SK-N-SH treated with all-trans-retinoic acid at 6 μM for 48 hours (cell line): ENCODE data around the gene ERBB2.

ENCODE experiments used
- ATAC-seq: fragments of 200-7000 bp; cut with Tn5 transposase; 3 replicates; pipeline ENCODE4 v1.9.1; 2020; ENCODE audit warnings: mild to moderate bottlenecking, moderate library complexity
- ARNTL ChIP-seq: fragments of 450-650 bp; formaldehyde crosslinking; IDR thresholded peaks from 2 replicates; pipeline ENCODE4 v1.5.0; 2020; ENCODE audit warnings: low read depth, mild to moderate bottlenecking, moderate library complexity, borderline replicate concordance
- BACH2 ChIP-seq: fragments of 250-450 bp; sonication (Bioruptor Pico); IDR thresholded peaks from 2 replicates; pipeline ENCODE4 v1.9.0; 2021; ENCODE audit warnings: mild to moderate bottlenecking, borderline replicate concordance
- CSDC2 ChIP-seq: fragments of 250-450 bp; sonication (Bioruptor Pico); IDR thresholded peaks from 2 replicates; pipeline ENCODE4 v1.5.0; 2020; ENCODE audit warnings: mild to moderate bottlenecking, moderate library complexity
- ESRRG ChIP-seq: fragments of 250-450 bp; sonication (Bioruptor Pico); IDR thresholded peaks from 2 replicates; pipeline ENCODE4 v1.6.1; 2021; ENCODE audit warnings: mild to moderate bottlenecking
- ISL1 ChIP-seq: fragments of 250-450 bp; sonication (Bioruptor Pico); IDR thresholded peaks from 2 replicates; pipeline ENCODE4 v2.1.2; 2022; ENCODE audit warnings: mild to moderate bottlenecking, moderate library complexity
- OSR1 ChIP-seq: fragments of 250-450 bp; sonication (Bioruptor Pico); IDR thresholded peaks from 2 replicates; pipeline ENCODE4 v1.8.0; 2022; ENCODE audit warnings: moderate library complexity, mild to moderate bottlenecking, inconsistent platforms
- PATZ1 ChIP-seq: fragments of 250-450 bp; sonication (Bioruptor Pico); IDR thresholded peaks from 2 replicates; pipeline ENCODE4 v1.8.0; 2020; ENCODE audit warnings: mild to moderate bottlenecking, moderate library complexity, borderline replicate concordance
- PPARA ChIP-seq: fragments of 250-450 bp; sonication (Bioruptor Pico); IDR thresholded peaks from 2 replicates; pipeline ENCODE4 v1.5.0; 2020; ENCODE audit warnings: mild to moderate bottlenecking, borderline replicate concordance
- RARB ChIP-seq: fragments of 250-450 bp; sonication (Bioruptor Pico); IDR thresholded peaks from 2 replicates; pipeline ENCODE4 v1.8.0; 2021; ENCODE audit warnings: mild to moderate bottlenecking, moderate library complexity
- TCF4 ChIP-seq: fragments of 250-450 bp; sonication (Bioruptor Pico); IDR thresholded peaks from 2 replicates; pipeline ENCODE4 v1.8.0; 2021; ENCODE audit warnings: mild to moderate bottlenecking, moderate library complexity, borderline replicate concordance
- TSHZ2 ChIP-seq: fragments of 250-450 bp; sonication (Bioruptor Pico); IDR thresholded peaks from 2 replicates; pipeline ENCODE4 v1.5.0; 2020; ENCODE audit warnings: mild to moderate bottlenecking, moderate library complexity
- ZFP3 ChIP-seq: fragments of 250-450 bp; sonication (Bioruptor Pico); IDR thresholded peaks from 2 replicates; pipeline ENCODE4 v1.5.0; 2020; ENCODE audit warnings: mild to moderate bottlenecking, moderate library complexity
- ZNF565 ChIP-seq: fragments of 450-650 bp; formaldehyde crosslinking; conservative IDR thresholded peaks from 2 replicates; pipeline ENCODE4 v1.5.0; 2020; ENCODE audit warnings: low read depth, mild to moderate bottlenecking, moderate library complexity
- ZNF70 ChIP-seq: fragments of 450-650 bp; formaldehyde crosslinking; IDR thresholded peaks from 2 replicates; pipeline ENCODE4 v1.5.0; 2020; ENCODE audit warnings: mild to moderate bottlenecking, moderate library complexity
- ZNF8 ChIP-seq: fragments of 450-650 bp; formaldehyde crosslinking; IDR thresholded peaks from 2 replicates; pipeline ENCODE4 v1.5.0; 2020; ENCODE audit warnings: mild to moderate bottlenecking, moderate library complexity
- TF ChIP-seq, protein P1 (sequence below): fragments of 250-450 bp; sonication (Bioruptor Pico); IDR thresholded peaks from 2 replicates; pipeline ENCODE4 v1.5.1; 2021; ENCODE audit warnings: mild to moderate bottlenecking, moderate library complexity
- TF ChIP-seq, protein P2 (sequence below): fragments of 250-450 bp; sonication (Bioruptor Pico); IDR thresholded peaks from 2 replicates; pipeline ENCODE4 v1.5.1; 2020; ENCODE audit warnings: low read depth, mild to moderate bottlenecking, moderate library complexity
- TF ChIP-seq, protein P3 (sequence below): fragments of 250-450 bp; sonication (Bioruptor Pico); IDR thresholded peaks from 2 replicates; pipeline ENCODE4 v1.8.0; 2021; ENCODE audit warnings: low read depth, mild to moderate bottlenecking, moderate library complexity, borderline replicate concordance

The ERBB2 gene

GRCh38 chr17:39671651-39672521 lies 28.0 kb upstream of the ERBB2 start:
- TF ChIP-seq CSDC2 = no peak
- no peak for TF ChIP-seq ISL1 (CRISPR knock-in tag)
- no peak for TF ChIP-seq OSR1 (CRISPR knock-in tag)
- TF ChIP-seq ZNF8 = no peak
- no peak for TF ChIP-seq ESRRG (CRISPR knock-in tag)
- TF ChIP-seq, protein P1, sequence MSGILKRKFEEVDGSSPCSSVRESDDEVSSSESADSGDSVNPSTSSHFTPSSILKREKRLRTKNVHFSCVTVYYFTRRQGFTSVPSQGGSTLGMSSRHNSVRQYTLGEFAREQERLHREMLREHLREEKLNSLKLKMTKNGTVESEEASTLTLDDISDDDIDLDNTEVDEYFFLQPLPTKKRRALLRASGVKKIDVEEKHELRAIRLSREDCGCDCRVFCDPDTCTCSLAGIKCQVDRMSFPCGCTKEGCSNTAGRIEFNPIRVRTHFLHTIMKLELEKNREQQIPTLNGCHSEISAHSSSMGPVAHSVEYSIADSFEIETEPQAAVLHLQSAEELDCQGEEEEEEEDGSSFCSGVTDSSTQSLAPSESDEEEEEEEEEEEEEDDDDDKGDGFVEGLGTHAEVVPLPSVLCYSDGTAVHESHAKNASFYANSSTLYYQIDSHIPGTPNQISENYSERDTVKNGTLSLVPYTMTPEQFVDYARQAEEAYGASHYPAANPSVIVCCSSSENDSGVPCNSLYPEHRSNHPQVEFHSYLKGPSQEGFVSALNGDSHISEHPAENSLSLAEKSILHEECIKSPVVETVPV (CRISPR knock-in tag) = no peak
- TF ChIP-seq TCF4 (CRISPR knock-in tag) = no peak
- no peak for TF ChIP-seq BACH2 (CRISPR knock-in tag)
- TF ChIP-seq PPARA (CRISPR knock-in tag) = no peak
- no peak for TF ChIP-seq ZNF70
- no peak for TF ChIP-seq TSHZ2 (CRISPR knock-in tag)
- TF ChIP-seq RARB = no peak
- TF ChIP-seq, protein P2, sequence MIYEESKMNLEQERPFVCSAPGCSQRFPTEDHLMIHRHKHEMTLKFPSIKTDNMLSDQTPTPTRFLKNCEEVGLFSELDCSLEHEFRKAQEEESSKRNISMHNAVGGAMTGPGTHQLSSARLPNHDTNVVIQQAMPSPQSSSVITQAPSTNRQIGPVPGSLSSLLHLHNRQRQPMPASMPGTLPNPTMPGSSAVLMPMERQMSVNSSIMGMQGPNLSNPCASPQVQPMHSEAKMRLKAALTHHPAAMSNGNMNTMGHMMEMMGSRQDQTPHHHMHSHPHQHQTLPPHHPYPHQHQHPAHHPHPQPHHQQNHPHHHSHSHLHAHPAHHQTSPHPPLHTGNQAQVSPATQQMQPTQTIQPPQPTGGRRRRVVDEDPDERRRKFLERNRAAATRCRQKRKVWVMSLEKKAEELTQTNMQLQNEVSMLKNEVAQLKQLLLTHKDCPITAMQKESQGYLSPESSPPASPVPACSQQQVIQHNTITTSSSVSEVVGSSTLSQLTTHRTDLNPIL (CRISPR knock-in tag) = no peak
- peak; percentile 48 for ATAC-seq

- ATAC-seq = no peak
- TF ChIP-seq TSHZ2 (CRISPR knock-in tag) (no peak), TCF4 (CRISPR knock-in tag) (no peak), ZNF70 (no peak), ISL1 (CRISPR knock-in tag) (no peak), ARNTL (CRISPR knock-in tag) (no peak), BACH2 (CRISPR knock-in tag) (no peak), PPARA (CRISPR knock-in tag) (no peak), ZNF565 (no peak), PATZ1 (CRISPR knock-in tag) (no peak), OSR1 (CRISPR knock-in tag) (no peak), ZFP3 (CRISPR knock-in tag) (no peak)
- TF ChIP-seq, protein P3, sequence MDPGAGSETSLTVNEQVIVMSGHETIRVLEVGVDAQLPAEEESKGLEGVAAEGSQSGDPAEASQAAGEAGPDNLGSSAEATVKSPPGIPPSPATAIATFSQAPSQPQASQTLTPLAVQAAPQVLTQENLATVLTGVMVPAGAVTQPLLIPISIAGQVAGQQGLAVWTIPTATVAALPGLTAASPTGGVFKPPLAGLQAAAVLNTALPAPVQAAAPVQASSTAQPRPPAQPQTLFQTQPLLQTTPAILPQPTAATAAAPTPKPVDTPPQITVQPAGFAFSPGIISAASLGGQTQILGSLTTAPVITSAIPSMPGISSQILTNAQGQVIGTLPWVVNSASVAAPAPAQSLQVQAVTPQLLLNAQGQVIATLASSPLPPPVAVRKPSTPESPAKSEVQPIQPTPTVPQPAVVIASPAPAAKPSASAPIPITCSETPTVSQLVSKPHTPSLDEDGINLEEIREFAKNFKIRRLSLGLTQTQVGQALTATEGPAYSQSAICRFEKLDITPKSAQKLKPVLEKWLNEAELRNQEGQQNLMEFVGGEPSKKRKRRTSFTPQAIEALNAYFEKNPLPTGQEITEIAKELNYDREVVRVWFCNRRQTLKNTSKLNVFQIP (CRISPR knock-in tag) = no peak
- TF ChIP-seq, protein P2 (CRISPR knock-in tag) = no peak
- TF ChIP-seq, protein P1 (CRISPR knock-in tag) = no peak
These were observed 27.1 kb upstream of the ERBB2 start for GRCh38 chr17:39672522-39673334.
